HepG2 (cell line): ENCODE measurements around the gene ZIK1. TPM values are rescaled to one million over a fixed set of nuclear protein-coding genes. Genes with fewer than 3 reads are reported as not detected.
A peak's percentile ranks its signal among the peaks of the same experiment; 100 is the strongest.

ENCODE experiments used
- ATF2 ChIP-seq: sonication (generic); formaldehyde crosslinking; IDR thresholded peaks from 2 replicates; pipeline ENCODE4 v1.4.0; 2020; ENCODE audit warnings: missing genetic modification reagents
- ATF7 ChIP-seq, 2 experiments: fragments of 450-650 bp in 1 of 2; sonication (generic) in 1 of 2; formaldehyde crosslinking in 1 of 2; IDR thresholded peaks; 2 replicates each; pipeline versions ENCODE4 v1.4.0 to v1.6.1; 2016 to 2020; ENCODE audit warnings: antibody characterized with exemption in 1 of 2, mild to moderate bottlenecking in 1 of 2, missing genetic modification reagents in 1 of 2
- HCFC1 ChIP-seq: fragments of 150-350 bp; IDR thresholded peaks from 2 replicates; pipeline ENCODE4 v1.6.1; 2014; ENCODE audit warnings: low read depth, low read length
- PRPF4 ChIP-seq: fragments of 200-400 bp; formaldehyde crosslinking; IDR thresholded peaks from 2 replicates; pipeline ENCODE4 v1.6.1; 2016; ENCODE audit warnings: low read length, low read depth; ENCODE audit not compliant: poor library complexity, severe bottlenecking
- REXO4 ChIP-seq: sonication (generic); formaldehyde crosslinking; IDR thresholded peaks from 2 replicates; pipeline ENCODE4 v1.8.0; 2022; ENCODE audit warnings: missing genetic modification reagents, mild to moderate bottlenecking, borderline replicate concordance
- SALL1 ChIP-seq: sonication (generic); formaldehyde crosslinking; IDR thresholded peaks from 2 replicates; pipeline ENCODE4 v1.8.0; 2022; ENCODE audit warnings: mild to moderate bottlenecking, missing genetic modification reagents
- SIN3B ChIP-seq: fragments of 150-350 bp; IDR thresholded peaks from 2 replicates; pipeline ENCODE4 v1.6.1; 2014; ENCODE audit warnings: low read length
- THAP11 ChIP-seq: IDR thresholded peaks from 2 replicates; pipeline ENCODE4 v1.6.1; 2016; ENCODE audit warnings: missing biosample characterization, missing genetic modification reagents
- ZBTB21 ChIP-seq: sonication (generic); formaldehyde crosslinking; IDR thresholded peaks from 2 replicates; pipeline ENCODE4 v1.4.0; 2020; ENCODE audit warnings: missing genetic modification reagents
- ZBTB49 ChIP-seq: sonication (generic); formaldehyde crosslinking; IDR thresholded peaks from 2 replicates; pipeline ENCODE4 v1.4.0; 2020; ENCODE audit warnings: missing genetic modification reagents, borderline replicate concordance
- ZFP36 ChIP-seq: fragments of 150-350 bp; IDR thresholded peaks from 2 replicates; pipeline ENCODE4 v1.6.1; 2018; ENCODE audit warnings: borderline replicate concordance, low read length, low read depth; ENCODE audit not compliant: partially characterized antibody
- ZGPAT ChIP-seq: IDR thresholded peaks from 2 replicates; pipeline ENCODE4 v1.6.1; 2016; ENCODE audit warnings: mild to moderate bottlenecking
- ZNF337 ChIP-seq: sonication (generic); formaldehyde crosslinking; IDR thresholded peaks from 2 replicates; pipeline ENCODE4 v1.5.1; 2020; ENCODE audit warnings: missing genetic modification reagents, low read depth, mild to moderate bottlenecking, borderline replicate concordance
- ZNF574 ChIP-seq: sonication (generic); formaldehyde crosslinking; IDR thresholded peaks from 2 replicates; pipeline ENCODE4 v1.4.0; 2020; ENCODE audit warnings: missing genetic modification reagents
- ZNF687 ChIP-seq: sonication (generic); formaldehyde crosslinking; IDR thresholded peaks from 2 replicates; pipeline ENCODE4 v1.5.1; 2020; ENCODE audit warnings: mild to moderate bottlenecking, missing genetic modification reagents, moderate library complexity
- ZNF781 ChIP-seq: sonication (generic); formaldehyde crosslinking; IDR thresholded peaks from 2 replicates; pipeline ENCODE4 v1.5.1; 2020; ENCODE audit warnings: borderline replicate concordance, mild to moderate bottlenecking, missing genetic modification reagents; ENCODE audit errors: not compliant biosample characterization
- polyA plus RNA-seq, 8 experiments: library from polyadenylated mRNA; depleted of rRNA in 3 of 8; stranded (reverse) in 7 of 8; unstranded in 1 of 8; fragments of >200 nt; fragmentation: Illumina TruSeq in 4 of 8; extraction: Trizol in 4 of 8; gene quantifications; 2 replicates each; pipeline versions ENCODE4 v1.2.1 to v1.2.3, GENCODE V29; 2011 to 2016; ENCODE audit warnings: low read depth in 4 of 8, missing spikeins in 1 of 8, mixed read lengths in 1 of 8; ENCODE audit not compliant: insufficient read depth in 1 of 8
- total RNA-seq, 5 experiments: library from RNA; depleted of rRNA; stranded (reverse); fragments of >200 nt; fragmentation: Illumina TruSeq; extraction: Trizol; gene quantifications; 2 replicates each; pipeline ENCODE4 v1.2.3, GENCODE V29; 2016; ENCODE audit warnings: low read depth in 1 of 5

Gene ZIK1
- total and polyA plus RNA-seq, 2 of the 13 experiments (the other 11 are each of a cell fraction or from before 2014, with no cell fraction given) = 2.1 to 7.2 TPM

- TF ChIP-seq ZNF781 (CRISPR knock-in tag) (peak; percentile 40), PRPF4 (no peak), ZGPAT (CRISPR knock-in tag) (peak; percentile 73), ZNF687 (CRISPR knock-in tag) (peak; percentile 73), THAP11 (CRISPR knock-in tag) (peak; percentile 100), HCFC1 (peak; percentile 93), ZBTB21 (CRISPR knock-in tag) (no peak), REXO4 (0 out of 2 replicates have a peak, but pooled peaks have one; percentile 64), ZFP36 (no peak), ZNF574 (CRISPR knock-in tag) (peak; percentile 94), ATF2 (CRISPR knock-in tag) (peak; percentile 46; the same call in 1 of the 2 replicates), ZBTB49 (CRISPR knock-in tag) (no peak), SALL1 (CRISPR knock-in tag) (peak; percentile 67), SIN3B (peak; percentile 88; the same call in 1 of the 2 replicates), ATF7 (IDR thresholded peaks at IDR 0.05) (no peak), ATF7 (CRISPR knock-in tag; IDR thresholded peaks at IDR 0.05) (no peak), ZNF337 (CRISPR knock-in tag) (0 out of 2 replicates have a peak, but pooled peaks have one; percentile 42)
Observed at GRCh38 chr19:57599761-57600383, 15.9 kb downstream of the ZIK1 start, which contains the start of gene ZNF530 (continued).
